ENCODE results near the gene RAET1L.
"Not testable (repeated sequence)": the region's sequence is repeated elsewhere in the genome, so short reads cannot be mapped to it uniquely, and the experiment has no call there.

RAET1L gene

GRCh38 chr6:150044621-150045145 lies 19.4 kb upstream of the RAET1L start:
- DNase-seq (ENCODE audit: low spot score) = no peak
- FAIRE-seq = no peak

GRCh38 chr6:150043501-150044412 lies 18.4 kb upstream of the RAET1L start:
- FAIRE-seq = no peak
- no peak for DNase-seq (ENCODE audit: low spot score)

- DNase-seq (ENCODE audit: low spot score) = no peak
- FAIRE-seq = no peak
Observed at GRCh38 chr6:150043096-150043495, 17.8 kb upstream of the RAET1L start.

DNA sequence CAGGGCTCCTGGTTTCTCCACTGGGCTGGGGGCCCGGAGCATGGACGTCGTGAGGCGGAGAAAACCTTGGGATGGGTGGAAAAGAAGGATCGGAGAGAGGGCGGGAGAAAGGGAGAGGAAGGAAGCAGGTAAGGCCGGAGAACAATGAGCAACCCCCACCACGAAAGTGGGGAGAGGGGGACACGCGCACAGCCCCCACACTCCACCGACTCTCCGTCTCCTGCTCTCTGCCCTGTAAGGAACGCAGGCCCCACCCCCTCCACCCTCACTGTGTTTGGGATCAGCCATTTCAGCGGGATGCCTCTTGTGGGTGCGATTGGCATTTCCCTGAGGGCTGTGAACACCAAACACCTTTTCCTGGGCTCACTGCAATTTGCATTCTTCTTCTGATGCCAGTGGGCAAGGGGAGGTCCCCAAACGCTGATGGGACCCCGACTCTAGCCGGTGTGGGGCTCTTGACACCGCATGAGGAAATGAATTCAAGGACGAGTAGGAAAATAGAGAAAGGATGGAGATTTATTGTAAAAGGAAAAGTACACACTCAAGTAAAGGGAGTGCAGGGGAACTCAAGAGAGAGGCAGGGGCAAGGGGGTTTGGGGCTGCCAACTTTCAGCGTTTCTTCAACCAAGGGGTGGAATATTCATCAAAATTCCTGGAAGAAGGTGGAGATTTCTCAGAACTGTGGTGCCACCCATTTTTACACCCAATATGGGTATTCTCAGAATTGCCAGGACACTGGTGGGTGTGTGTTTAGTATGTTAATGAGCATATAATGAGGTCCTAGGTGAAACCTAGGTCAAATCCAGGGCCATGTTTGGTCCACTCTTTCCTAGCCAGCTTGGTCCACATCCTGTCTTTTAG lies 13.1 kb upstream of the RAET1L start:
- DNase-seq (ENCODE audit: low spot score) = no peak
- FAIRE-seq = no peak

DNA sequence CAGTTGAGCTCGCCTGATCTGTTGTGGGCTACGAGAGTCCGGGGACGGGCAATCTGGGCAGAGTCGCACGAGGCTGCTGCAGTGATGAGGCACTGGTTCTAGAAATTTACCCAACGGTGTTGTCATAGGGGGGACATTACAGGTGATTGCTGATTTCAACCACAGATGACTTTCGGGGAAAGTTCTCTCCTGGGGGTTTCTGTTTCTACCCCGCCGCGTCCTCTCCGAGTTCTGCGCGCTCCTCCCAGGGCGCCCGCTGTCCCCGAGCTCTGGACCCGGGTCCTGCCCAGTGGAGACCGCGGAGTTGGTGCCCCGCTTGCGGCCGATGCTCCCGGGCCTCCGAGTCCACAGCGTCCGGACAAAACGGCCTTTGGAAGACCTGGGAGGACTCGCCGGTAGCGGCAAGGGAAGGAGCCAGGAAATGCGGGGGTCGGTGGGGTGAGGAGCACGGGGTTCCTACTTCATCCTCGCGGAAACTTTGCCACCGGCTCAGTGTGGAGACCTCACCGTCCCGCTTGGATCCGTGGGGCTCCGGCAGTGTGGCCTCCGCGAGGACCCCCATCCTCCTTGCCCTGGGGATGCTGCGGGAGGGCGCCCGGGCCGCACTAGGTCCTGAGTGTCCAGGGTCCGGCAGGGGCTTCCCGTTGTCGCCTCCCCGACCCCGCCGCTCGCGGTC lies 12.3 kb upstream of the RAET1L start:
- no peak for FAIRE-seq
- no peak for DNase-seq (ENCODE audit: low spot score)

GRCh38 chr6:150036081-150036480 lies 10.7 kb upstream of the RAET1L start:
- DNase-seq (ENCODE audit: low spot score) (no peak), FAIRE-seq (no peak)

- no peak for FAIRE-seq
- no peak for DNase-seq (ENCODE audit: low spot score)
Observed at GRCh38 chr6:150033207-150033771, 8.0 kb upstream of the RAET1L start.

- FAIRE-seq (no peak), DNase-seq (ENCODE audit: low spot score) (no peak)
Observed at GRCh38 chr6:150032598-150032997, 7.3 kb upstream of the RAET1L start.

DNA sequence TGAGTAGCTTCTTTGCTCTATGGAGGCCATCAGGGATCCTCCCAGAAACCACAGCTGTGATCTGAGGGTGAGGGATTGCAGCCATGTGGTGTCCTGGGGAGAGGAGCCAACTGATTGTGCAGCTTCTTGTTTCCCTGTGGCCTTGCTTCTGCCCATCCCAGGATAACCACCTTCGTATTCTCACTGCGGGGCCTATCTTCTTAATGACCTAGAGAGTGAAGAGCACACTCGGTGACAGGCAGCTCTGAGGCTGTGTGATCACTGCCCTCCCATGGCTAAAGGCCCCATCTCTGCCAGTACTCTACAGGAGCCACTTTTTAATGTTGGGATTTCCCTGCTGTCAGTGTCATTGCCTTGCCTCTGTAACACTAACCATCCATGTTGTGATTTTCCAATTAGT lies 5.3 kb upstream of the RAET1L start:
- no peak for FAIRE-seq
- DNase-seq (ENCODE audit: low spot score) = no peak

DNA sequence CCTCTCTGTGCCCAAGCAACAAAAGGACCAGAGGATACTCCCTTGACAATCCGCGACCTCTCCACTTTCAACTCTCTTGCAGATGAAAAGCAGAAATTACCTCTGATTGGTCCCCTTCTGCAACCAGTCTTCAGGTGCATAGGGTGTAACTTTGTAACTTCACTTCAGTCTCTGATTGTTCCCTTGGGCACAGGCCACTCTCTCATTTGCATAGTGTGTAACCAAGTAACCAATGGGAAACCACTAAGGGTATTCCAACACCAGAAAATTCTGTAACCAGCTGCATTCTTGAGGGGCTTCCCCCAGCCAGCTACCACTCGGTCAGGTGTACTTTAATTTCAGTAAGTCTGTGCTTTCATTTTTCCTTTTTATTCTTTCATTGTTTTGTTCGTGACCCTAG lies 4.4 kb upstream of the RAET1L start:
- DNase-seq (ENCODE audit: low spot score) (no peak), FAIRE-seq (no peak)

- DNase-seq (ENCODE audit: low spot score) (no peak), FAIRE-seq (no peak)
Observed at GRCh38 chr6:150029276-150029675, 3.9 kb upstream of the RAET1L start.

- FAIRE-seq = no peak
- no peak for DNase-seq (ENCODE audit: low spot score)
Observed at GRCh38 chr6:150028799-150029198, 3.5 kb upstream of the RAET1L start.

DNA sequence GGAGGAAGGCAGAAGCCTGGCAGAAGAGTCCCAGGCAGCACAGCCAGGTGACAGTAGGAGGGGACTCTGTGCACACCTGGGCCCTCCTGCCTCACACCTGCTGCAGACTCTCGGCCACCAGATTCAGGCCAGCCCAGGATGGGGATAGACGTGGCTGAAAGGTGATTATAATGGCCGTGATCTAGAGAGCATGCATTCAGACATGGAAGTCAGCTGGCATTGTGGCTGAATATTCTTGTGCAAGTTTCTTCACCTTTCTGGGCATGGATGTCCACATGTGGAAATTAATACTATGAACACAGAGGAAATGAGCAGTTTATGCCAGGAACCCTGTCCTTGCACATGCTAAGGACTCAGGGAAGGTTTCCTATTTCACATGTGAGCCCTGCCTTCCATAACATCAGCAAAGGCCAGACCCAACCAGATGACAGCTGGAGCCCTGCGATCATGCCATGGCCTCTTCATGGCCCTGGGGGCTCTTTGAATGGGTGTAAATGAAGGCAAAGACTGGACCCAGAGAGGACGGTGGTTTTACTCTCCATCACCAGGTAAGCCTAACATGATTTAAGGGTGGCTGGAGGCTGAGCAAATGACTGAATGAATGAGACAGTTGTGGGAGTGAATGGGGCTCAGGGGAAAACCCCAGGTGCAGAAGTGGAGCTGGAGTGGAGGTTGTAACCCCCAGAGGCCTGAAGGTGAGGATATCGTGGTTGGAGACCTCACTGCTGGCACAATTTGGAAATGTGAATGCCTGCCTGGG lies 2.7 kb upstream of the RAET1L start:
- DNase-seq (ENCODE audit: low spot score) = no peak
- no peak for FAIRE-seq

- FAIRE-seq = no peak
- no peak for DNase-seq (ENCODE audit: low spot score)
Observed at GRCh38 chr6:150026976-150027805, 1.9 kb upstream of the RAET1L start.

DNA sequence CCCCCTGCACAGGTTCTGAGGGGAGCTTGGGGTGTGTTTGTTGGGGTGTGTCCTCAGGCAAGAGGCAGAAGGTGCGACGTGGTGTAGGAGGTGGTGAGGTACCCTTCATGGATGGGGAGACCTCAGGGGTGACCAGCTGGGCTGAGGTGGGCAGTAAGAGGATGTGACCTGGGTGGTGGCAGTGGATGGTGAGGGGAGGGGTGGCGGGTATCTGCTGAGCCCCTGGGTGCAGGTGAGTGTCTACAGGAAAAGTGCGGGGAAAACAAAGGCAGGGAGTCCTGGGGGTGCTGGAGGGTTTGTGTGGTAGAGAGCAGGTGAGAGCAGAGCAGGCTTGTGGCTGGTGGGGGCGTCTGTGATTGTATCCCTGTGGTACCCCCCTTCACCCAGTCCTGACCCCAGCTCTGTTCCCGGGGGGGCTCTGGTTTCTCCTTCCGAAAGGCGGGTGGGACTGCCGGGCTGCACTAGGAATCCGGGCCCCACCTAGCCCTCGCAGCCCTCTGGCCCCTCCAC lies 631 bp downstream of the RAET1L start:
- no peak for DNase-seq (ENCODE audit: low spot score)
- FAIRE-seq = no peak

GRCh38 chr6:150024021-150024420 lies 1.3 kb downstream of the RAET1L start:
- not testable (repeated sequence) for DNase-seq (ENCODE audit: low spot score); FAIRE-seq

DNA sequence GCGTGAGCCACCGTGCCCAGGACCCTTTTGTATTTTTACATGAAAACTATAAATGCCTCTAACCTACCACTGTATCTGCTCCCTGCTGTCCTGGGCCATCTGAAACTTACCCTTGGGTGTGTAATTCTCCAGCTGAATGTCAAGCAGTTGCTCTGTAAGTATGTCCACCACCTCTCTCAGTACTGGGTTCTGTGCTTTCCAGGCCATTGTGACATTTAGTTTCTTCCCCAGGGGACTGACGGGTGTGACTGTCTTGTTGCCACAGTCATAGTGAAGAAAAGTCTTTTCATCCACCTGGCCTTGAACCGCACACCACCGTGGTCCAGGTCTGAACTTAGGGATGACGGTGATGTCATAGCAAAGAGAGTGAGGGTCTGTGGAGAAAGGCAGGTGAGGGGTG lies 3.5 kb downstream of the RAET1L start:
- not testable (repeated sequence) for DNase-seq (ENCODE audit: low spot score); FAIRE-seq

- FAIRE-seq = no peak
Observed at GRCh38 chr6:150018846-150019580, 6.3 kb downstream of the RAET1L start.

DNA sequence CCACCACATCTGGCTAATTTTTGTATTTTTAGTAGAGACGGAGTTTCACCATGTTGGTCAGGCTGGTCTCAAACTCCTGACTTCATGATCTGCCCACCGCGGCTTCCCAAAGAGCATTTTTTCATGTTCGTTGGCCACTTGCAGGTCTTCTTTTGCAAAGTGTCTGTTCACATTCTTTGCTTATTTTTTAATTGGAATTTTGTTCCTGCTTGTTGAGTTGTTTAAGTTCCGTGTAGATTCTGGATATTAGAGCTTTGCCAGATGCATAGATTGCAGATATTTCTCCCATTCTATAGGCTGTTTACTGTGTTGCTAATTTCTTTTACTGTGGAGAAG lies 8.2 kb downstream of the RAET1L start:
- not testable (repeated sequence) for FAIRE-seq; DNase-seq (ENCODE audit: low spot score)

More at GRCh38 chr6:150018846-150019580, 6.3 kb downstream of the RAET1L start:
- DNase-seq (ENCODE audit: low spot score) = no peak
